Measurements from ENCODE around the gene NPW. TPM values are rescaled to one million over a fixed set of nuclear protein-coding genes. Genes with fewer than 3 reads are reported as not detected.

The NPW gene
- 0.12 TPM in 1 of 2 replicates, not detected in the other for total RNA-seq (2014; rRNA removed; shearing (Covaris generic))

DNA sequence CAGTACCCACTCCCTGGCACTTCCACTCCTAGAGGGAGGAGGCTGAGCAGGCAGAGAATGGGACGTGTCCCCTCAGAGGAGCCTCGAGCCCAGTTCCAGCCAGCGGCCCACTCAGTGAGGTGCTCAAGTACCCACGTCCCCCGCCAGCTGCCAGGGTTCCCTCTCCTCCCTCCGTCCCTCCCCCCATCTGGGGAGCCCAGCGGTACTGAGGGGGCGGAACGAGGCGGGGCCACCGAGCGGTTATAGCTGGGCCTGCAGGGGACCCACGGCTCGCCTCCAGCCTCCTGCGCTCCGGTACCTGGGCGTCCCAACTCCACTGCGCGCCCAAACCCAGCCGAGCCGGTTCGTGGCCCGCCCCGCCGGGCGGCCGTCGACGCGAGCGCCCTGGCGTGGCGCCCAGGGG is at the start of gene NPW:
NPW (plus strand) TSS at position 268 of the 403 bp plus-strand sequence.
- no peak for DNase-seq (ENCODE audit: low read depth)

DNA sequence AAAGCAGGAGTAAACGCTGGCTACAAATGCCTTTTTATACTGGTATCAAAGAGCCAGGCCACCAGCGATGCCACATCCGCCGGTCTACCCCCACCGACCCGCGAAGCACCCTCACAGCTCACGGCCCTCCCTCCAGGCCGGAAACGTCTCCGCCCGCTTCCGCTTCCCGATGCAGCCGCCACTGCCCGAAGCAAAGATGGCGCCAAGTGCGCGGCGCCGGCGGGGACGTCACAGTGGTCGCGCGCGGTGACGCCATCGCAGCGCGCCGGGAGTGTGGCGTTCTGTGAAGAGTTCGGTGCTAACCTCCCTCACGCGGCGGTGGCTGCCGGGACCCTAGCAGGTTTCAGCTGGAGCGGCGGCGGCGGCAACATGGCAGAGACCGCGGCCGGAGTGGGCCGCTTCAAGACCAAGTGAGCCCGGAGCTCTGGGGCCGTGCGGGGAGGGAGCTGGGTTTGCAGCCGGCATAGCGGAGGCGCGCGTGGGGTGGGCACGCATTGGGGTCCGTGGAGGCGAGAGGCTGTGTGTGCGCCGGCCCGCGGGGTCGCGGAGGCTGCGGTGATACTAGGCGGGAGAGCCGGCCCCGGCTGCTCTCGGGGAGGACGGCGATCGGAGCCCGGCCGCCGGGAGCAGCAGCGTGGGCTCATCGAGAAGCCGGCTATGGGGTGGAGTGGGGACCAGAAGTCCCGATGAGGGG is 47.6 kb upstream of the NPW start, which contains the start of gene TBL3:
TBL3 (plus strand) TSS at position 258 of the 694 bp plus-strand sequence; CDS start at position 370, 112 bp downstream.
- DNase-seq (ENCODE audit: low read depth), result peak; percentile 93

DNA sequence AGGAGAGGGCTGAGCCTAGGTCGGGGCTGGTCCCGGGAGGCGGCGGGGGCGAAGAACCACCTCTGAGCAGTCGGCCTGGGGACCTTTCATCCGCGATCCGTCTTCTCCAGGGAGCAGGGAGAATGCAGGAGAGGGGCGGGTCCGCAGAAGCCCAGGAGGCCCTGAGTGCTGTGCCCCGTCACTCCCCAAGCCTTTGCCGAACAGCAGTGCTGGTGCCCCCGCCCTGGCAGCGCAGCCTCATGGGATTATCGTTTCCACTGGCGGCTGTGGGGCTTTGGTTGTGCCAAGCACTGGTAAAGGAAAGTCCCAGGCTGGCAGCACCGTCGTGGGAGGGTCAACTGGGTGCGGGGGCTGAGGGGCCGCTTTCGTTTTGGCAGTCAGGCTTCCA is 47.1 kb upstream of the NPW start:
- peak; percentile 42 for DNase-seq (ENCODE audit: low read depth)

DNA sequence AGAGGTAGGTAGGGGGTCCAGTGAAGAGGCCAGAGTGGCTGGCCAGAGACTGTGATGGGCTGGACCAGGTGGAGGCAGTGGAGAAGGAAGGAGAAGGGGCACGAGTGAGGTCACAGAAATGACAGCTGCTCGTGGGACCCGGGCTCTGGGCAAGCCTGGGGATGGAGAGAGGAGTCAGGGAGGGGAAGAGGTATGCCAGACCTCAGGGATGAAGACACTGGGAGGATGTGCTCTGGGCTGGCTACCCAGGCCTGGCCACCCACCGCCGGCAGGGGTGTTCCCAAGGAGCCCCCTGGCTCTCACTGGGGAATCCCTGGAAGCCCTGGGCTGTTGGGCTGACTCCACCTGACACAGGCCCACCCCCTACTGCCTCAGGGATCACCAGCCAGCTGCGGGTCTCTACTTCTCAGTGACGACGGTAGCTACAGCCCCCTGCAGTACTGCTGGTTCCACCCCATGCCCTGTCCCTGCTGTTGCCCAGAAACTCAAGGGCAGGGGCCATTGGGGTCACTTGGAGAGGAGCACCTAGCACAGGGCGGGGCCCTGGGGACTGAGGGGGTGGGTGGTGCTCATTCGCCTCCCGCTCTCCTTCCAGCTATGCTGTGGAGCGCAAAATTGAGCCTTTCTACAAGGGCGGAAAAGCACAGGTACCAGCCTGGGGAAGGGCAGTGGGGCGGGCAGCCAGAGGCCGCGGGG is 46.0 kb upstream of the NPW start:
- no peak for DNase-seq (ENCODE audit: low read depth)

DNA sequence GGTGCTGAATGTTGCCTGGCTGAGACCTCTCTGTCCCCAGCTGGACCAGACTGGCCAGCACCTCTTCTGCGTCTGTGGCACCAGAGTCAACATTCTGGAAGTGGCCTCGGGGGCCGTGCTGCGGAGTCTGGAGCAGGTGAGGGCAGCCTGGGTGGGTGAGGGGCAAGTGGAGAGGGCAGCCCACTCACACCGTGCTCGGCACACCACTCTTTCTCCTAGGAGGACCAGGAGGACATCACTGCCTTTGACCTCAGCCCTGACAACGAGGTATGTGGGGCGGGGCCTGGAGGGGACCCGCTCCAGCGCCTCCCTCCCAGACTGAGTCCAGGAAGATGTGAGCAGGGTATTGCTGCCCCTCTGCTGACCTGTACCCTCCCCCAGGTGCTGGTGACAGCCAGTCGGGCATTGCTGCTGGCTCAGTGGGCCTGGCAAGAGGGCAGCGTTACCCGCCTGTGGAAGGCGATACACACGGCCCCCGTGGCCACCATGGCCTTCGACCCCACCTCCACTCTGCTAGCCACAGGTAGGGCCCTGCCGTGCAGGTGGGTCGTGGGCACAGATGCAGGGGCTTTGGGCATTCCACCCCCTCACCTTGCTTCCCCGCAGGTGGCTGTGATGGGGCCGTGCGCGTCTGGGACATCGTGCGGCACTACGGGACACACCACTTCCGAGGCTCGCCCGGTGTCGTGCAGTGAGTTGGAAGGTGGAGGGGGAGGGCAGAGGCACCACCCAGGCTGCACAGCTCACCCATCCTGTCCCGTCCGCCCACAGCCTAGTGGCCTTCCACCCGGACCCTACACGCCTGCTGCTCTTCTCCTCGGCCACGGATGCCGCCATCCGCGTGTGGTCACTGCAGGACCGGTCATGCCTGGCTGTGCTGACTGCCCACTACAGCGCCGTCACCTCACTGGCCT is 45.2 kb upstream of the NPW start:
- DNase-seq (ENCODE audit: low read depth), result no peak

DNA sequence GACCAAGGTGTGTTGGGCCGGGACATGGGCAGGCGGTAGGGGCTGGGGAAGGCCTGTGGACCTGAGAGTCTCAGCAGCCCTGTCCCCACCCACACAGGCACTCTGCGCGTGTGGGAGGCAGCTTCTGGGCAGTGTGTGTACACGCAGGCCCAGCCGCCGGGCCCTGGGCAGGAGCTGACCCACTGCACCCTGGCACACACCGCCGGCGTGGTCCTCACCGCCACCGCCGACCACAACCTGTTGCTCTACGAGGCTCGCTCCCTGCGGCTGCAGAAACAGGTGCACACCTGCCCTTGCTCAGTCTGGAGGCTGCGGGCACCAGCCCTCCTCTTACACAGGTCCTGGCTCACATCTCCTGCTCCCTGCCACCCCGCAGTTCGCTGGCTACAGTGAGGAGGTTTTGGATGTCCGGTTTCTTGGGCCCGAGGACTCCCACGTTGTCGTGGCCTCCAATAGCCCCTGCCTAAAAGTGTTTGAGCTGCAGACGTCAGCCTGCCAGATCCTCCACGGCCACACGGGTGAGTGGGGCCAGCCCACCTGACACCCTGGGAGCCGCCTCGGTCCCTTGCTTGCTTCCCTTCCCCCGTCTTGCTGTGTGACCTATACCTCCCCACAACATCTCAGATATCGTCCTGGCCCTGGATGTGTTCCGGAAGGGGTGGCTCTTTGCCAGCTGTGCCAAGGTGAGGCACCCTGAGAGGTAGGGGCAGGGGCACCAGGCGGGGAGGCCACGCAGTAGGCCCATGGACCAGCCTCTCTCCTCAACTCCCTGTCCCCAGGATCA is 44.0 kb upstream of the NPW start:
- DNase-seq (ENCODE audit: low read depth), result no peak

DNA sequence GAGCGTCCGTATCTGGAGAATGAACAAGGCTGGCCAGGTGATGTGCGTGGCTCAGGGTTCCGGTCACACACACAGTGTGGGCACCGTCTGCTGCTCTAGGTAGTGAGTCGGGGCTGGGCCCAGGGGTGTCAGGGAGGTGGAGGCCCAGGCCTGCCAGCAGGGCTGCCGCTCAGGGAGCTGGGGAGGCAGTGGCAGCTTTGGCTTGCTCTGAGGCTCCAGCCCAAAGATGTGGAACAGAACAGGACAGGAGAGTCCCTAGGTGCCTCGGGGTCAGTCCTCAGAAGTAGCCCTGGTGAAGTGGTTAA is 43.4 kb upstream of the NPW start:
- no peak for DNase-seq (ENCODE audit: low read depth)

DNA sequence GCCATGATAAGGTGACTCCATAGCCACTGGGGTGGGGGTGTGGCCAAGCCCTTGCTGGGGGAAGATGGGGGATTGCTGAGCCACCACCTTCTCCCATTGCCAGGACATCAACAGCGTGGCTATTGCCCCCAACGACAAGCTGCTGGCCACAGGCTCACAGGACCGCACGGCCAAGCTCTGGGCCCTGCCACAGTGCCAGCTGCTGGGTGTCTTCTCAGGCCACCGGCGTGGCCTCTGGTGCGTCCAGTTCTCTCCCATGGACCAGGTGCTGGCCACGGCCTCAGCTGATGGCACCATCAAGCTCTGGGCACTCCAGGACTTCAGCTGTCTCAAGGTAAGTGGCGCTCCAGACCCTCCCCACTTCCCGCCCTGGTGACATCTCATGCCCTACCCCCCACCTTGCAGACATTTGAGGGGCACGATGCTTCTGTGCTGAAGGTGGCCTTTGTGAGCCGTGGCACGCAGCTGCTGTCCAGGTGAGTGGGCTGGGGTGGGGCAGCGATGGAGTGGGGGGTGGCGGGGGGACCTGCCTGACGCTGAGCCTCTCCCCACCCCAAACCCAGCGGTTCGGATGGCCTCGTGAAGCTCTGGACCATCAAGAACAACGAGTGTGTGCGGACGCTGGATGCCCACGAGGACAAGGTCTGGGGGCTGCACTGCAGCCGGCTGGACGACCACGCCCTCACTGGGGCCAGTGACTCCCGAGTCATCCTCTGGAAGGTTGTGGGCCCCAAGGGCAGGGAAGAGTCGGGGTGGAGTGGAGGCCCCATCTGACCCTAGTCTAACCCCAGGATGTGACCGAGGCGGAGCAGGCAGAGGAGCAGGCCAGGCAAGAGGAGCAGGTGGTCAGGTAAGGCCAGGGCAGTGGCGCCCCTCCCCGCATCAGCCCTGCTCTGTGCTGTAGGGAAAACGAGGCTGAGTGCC is 42.4 kb upstream of the NPW start:
- no peak for DNase-seq (ENCODE audit: low read depth)

DNA sequence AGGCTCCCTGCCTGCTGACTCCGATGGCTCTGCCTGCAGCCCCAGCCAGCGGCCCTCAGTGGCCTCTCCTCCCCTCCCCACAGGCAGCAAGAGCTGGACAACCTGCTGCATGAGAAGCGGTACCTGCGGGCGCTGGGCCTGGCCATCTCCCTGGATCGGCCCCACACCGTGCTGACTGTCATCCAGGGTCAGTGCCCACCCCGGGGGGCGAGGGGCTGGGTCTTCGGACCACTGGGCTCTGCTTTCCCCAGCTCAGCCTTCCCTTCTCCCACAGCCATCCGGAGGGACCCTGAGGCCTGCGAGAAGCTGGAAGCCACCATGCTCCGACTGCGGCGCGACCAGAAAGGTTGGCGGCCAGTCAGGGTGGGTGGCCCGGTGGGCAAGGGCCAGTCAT is 41.7 kb upstream of the NPW start:
- DNase-seq (ENCODE audit: low read depth), result no peak

DNA sequence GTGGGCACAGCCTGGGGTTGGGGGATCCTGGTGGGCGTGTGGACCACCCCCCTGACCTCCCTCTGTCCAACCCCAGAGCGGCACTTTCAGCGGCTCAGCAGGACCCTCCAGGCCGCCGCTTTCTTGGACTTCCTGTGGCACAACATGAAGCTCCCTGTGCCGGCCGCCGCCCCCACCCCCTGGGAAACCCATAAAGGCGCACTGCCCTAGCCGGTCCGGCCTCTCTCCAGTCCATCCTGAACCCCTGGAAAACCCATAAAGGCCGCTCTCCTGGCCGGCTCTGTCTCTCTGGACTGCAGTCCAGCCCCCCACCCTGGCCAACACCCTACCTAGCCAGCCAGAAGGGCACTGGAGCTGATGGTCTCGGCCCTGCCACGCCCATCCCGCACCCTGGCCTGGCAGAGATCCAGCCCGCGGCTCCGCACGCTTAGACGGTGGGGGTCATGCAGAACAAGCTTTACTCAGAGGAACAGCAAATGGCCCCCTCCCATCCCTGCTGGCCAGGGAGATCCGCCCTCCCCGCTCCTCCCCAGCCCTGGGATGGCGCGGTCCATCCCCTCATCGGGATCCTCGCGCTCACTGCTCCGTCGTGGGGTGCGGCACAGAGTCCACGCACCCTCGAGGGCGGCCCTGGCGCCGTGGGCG is 41.0 kb upstream of the NPW start:
- no peak for DNase-seq (ENCODE audit: low read depth)

DNA sequence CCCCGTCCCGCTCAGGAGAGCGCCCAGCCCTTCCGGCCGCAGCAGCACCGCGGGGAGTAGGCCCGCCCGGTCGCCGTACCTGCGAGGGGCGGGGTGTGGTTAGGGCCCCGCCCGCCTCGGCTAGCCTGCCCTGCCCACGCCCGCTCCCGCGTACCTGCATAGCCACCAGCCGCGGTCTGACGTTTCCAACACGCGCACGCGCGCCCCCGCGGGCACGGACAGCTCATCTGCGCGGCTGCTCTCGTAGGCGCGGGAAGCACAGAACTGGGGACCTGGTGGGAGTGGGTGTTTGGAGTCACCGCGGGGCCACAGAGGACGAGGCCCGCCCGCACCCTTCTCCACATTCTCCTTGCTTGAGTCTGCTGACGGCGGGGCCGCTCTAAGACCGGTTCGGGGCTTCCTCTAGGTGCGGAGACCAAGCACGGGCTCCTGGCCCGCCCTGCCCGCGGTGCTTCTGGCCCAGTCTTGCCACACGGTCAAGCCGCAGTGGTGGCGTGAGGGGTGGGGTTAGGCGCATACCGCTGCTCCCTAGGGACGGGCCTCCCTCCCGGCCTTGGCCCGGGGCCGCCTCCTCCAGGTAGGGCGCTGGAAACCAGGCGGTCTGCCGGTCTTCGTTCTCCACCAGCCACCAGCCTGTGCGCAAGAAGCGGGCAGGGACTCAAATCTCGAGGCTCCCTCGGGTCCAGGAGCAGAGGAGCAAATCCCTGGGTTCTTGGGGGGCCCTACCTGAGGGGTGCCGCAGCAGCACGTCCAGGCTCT is 40.1 kb upstream of the NPW start:
- no peak for DNase-seq (ENCODE audit: low read depth)

DNA sequence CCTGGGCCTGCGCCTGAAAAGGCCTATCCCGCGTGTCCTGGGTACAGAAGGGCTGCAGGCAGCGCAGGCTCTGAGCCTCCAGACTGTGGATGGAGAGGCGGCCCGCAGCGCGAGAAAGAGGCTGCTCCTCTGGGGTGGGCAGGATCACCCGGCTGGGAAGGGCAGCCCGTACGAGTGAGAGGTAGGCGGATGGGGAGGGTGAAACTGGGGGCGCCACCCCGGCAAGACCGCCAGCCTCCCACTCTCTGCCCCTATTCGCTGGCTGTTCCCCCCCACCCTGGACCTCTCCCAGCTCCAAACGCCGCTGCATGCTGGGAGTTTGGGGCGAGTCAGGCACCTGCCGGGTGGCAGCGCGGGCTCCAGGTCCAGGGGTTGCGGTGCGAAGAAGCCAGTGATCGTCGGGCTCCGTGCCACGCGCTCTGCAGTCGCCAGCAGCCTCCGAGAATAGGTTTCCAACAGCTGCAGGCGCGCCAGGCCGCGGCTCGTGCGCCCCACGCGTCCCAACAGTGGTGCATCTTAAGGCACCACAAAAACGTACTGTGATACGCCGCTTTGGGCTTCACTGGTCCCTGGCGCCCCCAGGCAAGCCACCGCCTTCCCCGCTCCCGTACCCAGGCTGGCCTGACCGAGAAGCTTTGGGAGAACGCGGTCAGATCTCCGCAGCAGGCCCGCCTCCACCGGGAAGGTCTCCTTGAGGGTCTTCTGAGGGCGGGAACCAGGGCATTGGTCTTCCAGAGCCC is 39.4 kb upstream of the NPW start:
- no peak for DNase-seq (ENCODE audit: low read depth)

DNA sequence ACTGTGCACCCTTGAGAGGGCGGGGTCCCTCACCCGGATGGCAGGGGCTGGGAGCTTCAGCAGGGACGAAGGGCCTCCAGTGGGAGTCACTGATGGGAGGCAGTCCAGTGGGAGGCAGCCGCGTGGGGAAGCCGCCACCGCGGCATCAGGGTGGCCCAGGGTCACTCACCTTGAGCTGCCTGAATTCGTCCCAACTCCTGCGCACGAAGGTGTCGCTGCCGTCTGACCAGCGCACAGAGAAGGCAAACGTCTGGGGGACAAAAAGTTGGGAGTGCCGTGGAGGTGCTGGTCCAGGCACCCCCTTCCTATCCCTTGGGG is 38.9 kb upstream of the NPW start:
- no peak for DNase-seq (ENCODE audit: low read depth)

DNA sequence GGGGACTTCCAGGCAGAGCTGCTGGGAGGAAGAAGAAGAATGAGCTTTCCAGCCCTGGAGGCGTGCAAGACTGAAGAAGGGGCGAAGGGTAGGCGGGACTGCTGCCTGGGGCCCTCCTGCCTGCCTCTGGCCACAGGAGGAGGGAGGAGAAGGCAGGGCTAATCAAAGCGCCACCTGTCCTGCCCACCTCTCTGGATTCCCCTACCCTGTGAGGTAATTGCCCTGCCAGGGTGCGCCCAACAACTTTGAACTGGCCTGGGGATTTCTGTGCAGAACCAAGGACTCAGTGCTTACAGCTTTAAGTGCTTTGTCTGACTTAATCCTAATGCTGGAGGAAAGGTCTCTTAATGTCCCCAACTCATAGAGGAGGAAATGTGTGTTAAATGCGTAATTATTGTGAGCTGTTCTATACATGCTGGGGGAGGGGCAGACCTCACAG is 38.2 kb upstream of the NPW start, which contains the start of gene NOXO1:
NOXO1 (minus strand) TSS at position 72 of the 439 bp plus-strand sequence. CDS start 290 bp downstream, outside the sequence.
- DNase-seq (ENCODE audit: low read depth), result no peak

DNA sequence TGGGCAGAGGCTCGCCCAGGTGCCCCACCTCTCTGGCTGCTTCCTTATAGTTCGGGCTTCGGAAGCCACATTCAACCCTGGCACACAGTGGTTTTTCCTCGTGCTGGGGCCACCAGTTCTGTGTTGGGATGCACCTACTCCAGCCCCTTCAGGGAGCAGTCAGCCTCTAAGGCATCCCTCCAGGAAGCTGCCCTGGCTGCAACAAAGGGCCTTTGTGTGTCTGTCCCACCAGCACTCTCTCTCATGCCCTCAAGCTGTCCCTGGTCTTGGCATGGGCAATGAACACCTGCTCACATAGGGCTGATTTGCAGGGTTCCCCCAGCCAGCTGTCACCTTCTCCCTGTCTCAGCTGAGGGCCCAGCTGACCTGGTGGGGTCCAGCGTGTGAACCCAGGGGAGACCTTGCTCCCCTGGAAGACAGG is 37.6 kb upstream of the NPW start:
- DNase-seq (ENCODE audit: low read depth), result peak; percentile 35

DNA sequence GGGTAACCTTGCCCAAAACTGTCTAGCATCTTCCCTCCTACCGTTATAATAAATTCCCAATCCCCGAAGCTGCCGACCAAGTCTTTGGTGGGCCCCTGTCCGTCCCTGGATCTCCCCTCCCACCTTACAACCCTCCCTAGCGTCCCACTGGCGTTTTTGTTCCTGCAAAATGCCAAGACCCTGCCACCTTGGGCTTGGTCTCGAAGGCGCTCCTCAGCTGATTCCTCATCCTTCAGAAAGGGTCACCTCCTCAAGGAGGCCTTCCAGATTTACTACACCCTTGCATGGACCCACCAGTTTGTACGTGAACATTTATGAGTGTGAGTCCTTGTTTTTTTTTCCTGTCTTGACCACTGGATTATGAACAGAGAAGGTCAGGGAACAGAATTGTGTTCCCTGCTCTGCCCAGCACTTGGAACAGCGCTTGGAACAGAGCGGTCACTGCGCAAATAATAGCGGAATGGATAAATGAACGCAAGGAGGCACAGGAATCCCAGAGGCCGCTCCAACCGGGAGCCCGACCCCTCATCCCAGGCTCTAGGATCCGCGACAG is 36.5 kb upstream of the NPW start:
- no peak for DNase-seq (ENCODE audit: low read depth)

DNA sequence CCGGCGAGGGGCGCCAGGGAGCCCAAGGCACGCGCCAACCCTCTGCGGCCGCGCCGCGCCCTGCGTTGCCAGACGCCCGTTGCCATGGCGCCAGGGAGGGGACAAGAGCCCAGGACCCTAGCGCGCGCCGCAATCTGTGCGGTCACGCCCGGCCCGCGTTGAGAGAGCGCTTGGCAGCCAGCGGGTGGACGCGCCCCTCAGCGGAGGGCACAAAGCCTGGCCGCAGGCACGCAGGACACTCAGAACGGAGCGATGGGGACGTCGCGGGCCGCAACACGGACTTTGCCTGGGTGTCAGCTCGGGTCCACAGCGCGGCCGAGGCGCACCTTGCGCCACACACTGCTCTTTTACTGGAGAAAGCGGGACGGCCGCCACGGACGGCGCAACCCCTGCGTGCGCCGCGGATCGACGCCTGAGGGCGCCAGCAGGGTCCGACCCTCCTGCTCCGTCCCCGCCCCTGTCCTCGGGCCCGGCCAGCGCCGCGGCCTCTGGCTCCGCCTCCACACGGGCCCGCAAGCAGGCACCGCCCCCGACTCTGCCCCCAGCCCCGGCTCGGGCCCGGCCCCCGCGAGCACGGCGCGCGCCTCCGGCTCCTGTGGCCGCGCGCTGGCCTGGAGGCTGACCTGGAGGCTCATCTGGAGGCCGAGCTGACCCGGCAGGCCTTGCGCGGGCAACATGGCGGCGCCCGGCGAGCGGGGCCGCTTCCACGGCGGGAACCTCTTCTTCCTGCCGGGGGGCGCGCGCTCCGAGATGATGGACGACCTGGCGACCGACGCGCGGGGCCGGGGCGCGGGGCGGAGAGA is 35.8 kb upstream of the NPW start, which contains the start of gene GFER:
GFER (plus strand) TSS at position 650 of the 803 bp plus-strand sequence; CDS start at position 676, 26 bp downstream.
- peak; percentile 86 for DNase-seq (ENCODE audit: low read depth)
